CD4-positive, alpha-beta T cell treated with Interleukin-6 at 100 ng/mL for 8 hours (primary cell): ENCODE data around the gene HIVEP3.

Source experiments
- DNase-seq: peaks from one replicate; pipeline ENCODE4 v3.0.0-alpha.2; 2020; ENCODE audit warnings: mixed read lengths, low spot score

Gene HIVEP3

DNA sequence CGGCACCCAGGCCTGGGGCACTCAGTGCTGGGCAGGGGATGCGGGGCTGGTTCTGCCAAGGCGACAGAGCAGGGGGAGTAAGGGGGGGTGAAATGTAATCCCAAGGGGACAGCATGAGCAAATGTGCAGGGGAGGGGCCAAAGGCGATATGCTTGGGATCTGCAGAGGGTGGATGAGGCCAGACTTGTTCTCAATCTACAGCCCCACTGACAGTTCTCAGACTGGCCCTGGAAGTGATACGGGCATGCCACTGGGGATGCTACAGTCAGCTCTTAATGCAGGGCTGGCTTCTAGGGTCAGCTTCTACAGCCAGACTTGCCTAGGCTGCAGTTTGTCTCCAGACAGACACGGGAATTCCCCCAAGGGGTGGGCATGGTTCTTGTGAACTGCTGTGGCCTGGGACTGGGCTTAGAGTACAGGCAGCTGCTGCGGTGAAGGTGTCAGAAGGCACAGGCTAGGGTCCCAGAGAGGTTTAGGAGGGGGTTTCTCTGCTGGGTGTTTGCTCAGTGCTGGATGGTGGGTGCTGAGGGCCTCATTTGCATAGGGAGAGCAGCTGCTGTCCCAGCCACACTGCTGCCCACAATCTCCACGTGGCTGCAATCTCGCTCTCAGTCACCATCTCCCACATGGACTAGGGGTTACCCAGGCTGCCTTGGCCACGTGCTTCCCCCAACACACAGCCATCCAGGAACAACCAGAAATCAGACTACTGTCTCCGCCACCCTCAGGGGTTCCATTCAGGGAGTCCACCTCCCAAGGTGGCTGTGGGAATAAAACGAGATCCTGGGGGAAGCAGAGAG lies 190.1 kb downstream of the HIVEP3 start:
- peak; percentile 13 for DNase-seq

DNA sequence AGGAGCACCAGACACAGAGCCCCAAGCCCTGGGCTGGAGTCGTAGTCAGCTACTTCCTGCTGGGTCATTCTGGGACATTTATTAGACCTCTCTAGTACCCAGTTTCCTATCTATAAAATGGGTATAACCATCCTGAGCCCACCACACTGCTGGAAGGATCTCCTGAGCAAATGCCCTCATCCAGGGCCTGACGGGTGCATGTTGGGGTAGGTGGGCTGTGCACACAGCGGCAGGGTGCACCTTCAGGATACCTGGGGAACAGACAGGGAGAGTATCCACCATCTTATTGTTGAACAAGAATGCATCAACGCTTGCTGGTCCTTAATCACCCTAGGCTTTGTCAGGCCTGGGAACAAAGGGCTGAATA lies 191.0 kb downstream of the HIVEP3 start:
- DNase-seq = no peak

GRCh38 chr1:41726899-41727748 lies 191.6 kb downstream of the HIVEP3 start:
- no peak for DNase-seq

DNA sequence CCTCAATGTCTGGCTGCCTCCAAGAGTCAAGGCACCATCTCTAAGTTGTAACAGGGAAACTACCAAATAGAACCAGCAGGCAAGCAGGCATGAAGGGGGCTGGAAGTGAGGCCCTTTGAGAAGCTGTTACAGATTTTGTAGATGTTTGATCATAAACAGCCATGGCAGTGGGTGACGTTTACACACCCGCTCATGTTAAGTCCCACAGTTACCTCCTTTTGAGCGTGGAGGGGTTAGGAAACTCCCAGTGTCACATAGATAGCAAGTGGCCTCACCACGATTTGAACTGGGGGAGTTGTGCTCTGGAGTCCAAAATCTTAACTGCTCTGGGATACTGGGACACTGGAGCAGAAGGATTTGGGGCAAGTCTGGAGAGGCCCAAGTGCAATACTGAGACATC lies 192.4 kb downstream of the HIVEP3 start:
- no peak for DNase-seq

DNA sequence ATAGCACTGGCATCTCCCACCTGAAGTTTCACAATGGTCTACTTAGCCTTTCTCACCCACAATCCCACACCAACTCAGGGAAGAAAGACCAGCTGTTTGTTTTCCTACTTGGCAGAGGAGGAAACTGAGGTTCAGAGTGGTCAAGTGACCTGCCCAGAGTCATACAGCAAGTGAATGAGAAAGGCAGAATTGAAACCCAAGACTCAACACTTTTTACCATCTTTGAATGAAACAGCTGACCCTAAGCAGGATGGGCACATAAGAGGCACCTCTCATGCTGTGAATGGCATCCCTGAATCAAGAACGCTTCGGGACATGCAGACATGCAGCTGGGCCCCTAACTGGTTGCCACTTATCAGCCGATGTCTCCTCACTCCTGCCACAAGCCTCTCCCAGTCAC lies 193.8 kb downstream of the HIVEP3 start:
- no peak for DNase-seq

DNA sequence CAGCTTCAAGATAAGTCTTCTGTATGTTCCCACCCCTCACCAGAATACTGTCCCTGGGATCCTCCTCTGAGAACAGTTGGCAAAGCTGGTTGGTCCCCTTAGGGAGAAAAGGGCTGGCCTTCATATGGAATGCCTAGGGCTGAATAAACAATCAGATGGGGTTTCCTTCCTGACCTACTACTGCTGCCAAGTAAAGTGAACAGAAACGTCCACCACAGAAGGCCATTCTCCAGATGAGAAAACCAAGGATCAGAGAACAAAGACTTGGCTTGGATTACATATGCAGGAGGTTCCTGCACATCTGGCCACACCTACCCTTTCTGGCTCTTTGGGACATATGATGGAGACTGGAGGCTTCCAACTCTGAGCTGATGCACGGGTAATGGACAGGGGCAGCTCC lies 194.5 kb downstream of the HIVEP3 start:
- DNase-seq = no peak

DNA sequence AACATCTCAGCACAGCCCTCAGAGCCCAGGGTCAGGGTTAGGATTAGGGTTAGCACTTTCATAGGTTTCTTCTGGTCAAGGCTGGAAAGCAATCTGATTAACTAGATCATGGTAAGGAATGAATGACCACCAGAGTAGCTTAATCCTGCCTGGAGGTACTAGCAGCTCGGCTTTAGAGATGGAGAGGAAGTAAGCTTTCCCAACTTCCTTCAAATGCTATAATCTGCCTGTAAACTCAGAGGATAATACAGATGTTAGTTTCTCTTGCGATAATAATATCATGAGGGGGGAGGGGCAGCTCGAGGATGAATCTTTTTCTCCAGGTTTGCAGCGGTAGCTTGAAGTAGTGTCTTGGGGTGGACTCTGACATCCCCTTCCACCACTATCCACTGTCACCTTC lies 194.9 kb downstream of the HIVEP3 start:
- no peak for DNase-seq

- no peak for DNase-seq
Measured at GRCh38 chr1:41722184-41722583, 196.5 kb downstream of the HIVEP3 start.

DNA sequence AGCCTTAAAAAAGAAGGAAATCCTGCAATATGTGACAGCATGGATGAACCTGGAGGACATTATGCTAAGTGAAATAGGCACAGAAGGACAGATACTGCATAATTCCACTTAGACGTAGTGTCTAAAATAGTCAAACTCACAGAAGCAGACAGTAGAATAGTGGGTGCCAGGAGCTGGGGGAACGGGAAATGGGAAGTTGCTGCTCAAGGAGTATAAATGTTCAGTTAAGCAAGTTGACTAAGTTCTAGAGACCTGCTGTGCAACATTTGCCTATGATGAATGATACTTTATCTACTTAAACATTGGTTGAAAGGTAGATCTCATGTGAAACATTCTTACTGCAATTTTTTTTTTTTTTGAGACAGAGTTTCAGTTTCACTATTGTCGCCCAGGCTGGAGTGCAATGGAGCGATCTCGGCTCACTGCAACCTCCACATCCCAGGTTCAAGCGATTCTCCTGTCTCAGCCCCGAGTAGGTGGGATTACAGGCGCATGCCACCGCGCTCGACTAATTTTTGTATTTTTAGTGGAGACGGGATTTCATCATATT lies 197.8 kb downstream of the HIVEP3 start:
- no peak for DNase-seq

GRCh38 chr1:41719590-41719989 lies 199.1 kb downstream of the HIVEP3 start:
- DNase-seq = no peak

GRCh38 chr1:41719128-41719527 lies 199.6 kb downstream of the HIVEP3 start:
- DNase-seq = no peak

DNA sequence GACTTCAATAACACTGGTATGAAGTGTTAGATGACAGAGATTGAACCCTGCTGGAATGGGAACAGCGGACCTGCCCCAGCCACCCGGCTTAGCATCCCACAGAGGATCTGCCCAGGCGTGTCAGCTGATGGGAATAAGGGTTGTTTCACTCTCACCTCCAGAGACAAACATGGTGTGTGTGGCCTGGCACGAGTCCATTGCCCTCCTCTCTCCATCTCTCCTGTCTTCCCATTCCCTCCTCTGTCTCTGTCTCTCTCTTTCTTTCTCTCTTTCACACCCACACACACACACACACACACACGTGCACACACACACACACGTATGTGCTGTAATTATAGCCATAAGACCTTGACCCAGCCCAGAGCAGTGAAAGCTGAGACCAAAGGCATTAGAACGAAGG lies 200.2 kb downstream of the HIVEP3 start:
- no peak for DNase-seq

DNA sequence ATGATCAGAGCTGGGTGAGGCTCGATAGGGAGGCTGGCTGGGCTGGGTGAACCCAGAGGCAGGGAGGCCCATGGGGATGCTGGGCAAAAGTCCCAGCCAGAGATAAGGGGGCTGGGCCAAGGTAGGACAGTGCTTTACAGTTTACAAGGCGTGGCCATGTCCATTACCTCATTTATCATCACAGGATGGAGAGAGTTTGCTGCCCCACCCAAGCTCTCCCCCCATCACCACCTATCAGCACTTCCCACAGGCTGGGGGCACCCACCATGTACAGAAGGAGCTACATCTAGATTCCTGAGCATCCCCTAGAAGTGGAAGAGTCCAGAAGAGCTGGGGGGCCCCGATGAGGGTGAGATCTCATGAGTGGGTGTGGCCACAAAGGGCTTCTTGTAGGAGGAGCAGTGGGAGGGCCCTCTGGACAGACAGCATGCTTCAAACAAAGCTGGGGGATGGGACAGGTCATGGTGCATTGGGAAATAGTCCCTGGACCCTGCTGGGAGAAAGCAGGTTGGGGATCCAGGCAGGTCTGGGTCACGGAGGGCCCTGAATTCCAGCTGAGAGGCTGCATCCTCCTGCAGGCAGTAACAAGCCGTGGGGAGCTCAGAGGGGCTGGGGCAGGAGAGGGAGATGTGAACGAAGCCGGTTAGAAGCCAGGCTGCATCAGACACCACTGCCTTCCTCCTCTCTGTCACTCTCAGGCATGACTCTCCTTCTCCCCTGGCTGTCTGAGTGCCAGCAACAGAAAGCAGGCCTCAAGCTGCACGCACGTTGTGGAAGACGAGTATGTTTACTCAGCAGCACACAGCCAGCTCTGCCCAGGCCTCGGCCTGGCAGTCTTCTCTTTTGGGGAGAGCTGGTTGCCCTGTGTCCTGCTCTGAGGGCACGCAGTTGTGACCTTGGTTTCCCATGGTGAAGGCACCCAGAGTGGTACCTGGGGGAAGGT lies 202.3 kb downstream of the HIVEP3 start:
- DNase-seq = no peak

GRCh38 chr1:41715441-41716095 lies 203.2 kb downstream of the HIVEP3 start:
- DNase-seq = no peak

DNA sequence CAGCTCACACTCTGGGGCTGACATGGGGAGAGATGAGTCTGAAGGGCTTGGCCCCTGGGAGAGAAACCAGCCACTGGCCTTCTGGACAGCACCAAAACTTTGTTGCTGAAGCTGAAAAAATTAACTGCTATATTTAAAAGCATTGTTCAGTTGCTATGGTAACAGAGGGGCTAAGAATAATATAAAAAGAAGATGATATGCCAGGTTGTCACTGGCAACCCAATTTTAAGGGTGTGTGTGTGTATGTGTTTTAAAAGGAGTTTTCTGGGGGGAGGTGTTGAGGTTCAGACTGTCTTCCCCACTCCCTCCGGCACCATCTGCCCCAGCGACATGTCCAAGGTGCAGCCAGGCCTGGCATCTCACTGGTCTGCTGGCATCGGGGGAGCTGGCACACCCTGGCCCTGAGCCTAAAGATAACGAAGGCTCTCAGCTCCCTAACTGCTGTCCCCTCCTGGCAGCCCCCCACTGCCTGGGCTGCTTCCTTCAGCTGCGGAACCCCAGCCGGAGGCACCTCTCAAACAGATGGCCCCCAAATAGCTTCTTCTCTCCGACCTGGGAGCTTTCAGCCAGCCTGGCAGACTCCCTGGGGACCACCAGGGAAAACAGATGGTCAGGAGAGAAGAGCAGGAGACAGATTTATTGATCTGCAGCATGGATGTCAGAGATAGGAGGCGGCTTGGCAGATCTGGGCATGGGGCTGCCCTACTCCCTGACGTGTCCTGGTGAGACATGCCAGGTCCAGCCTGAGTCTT lies 203.9 kb downstream of the HIVEP3 start:
- no peak for DNase-seq

- DNase-seq = no peak
Measured at GRCh38 chr1:41713557-41714327, 205.0 kb downstream of the HIVEP3 start.

- no peak for DNase-seq
Measured at GRCh38 chr1:41713141-41713540, 205.6 kb downstream of the HIVEP3 start.

DNA sequence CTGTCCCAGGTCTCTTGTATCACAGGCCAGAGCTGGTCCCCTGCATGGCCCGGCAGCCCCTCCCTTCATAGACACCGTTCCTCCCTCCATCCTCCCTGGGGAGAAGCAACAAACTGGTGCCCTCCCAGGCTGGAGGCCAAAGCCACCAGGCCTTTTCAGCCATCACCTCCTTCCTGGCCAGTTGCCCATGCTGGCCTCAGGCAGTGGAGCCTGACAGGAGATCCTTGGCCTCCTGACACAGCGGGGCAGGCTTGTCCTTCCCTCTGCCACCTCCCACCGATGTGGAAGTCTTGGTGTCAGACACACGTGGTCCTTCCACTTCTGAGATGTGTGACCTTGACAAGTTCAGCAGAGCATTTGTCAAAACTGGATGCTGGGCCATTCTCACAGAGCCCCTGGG lies 206.0 kb downstream of the HIVEP3 start:
- DNase-seq = no peak

DNA sequence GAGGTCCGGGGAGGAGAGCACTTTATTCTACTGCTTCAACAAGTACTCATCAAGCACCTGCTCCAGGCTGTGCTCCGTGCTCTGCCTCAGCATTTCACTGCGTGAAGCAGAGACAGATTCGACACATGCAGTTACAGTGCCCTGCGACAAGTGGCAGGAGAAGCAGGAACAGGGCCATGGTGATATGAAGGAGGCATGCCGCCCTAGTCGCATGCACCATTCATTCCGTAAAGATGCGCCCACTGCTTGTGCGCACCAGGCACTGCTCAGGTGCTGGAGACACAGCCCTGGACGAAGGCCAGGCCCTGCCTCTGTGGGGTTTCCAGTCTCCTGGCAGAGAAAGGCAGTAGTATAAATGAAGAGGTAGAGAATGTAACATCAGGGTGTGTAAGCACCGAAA lies 206.6 kb downstream of the HIVEP3 start:
- no peak for DNase-seq

- no peak for DNase-seq
Measured at GRCh38 chr1:41711581-41711980, 207.1 kb downstream of the HIVEP3 start.
